Activated naive CD4-positive, alpha-beta T cell treated with anti-CD3 and anti-CD28 coated beads for 36 hours (primary cell): Measurements from ENCODE around the gene ZNF227. TPM values are rescaled to one million over a fixed set of nuclear protein-coding genes. Genes with fewer than 3 reads are reported as not detected.
A peak's percentile ranks its signal among the peaks of the same experiment; 100 is the strongest.
"Not testable (repeated sequence)": the region's sequence is repeated elsewhere in the genome, so short reads cannot be mapped to it uniquely, and the experiment has no call there.

Source experiments
- CTCF ChIA-PET: fragments of 350-600 bp; sonication (Branson Sonifier 250); formaldehyde crosslinking; loops from one replicate; lab custom pipeline; 2021; ENCODE audit warnings: antibody characterized with exemption; lab: Charles Lee
- DNase-seq: peaks from one replicate; pipeline ENCODE4 v3.0.0-alpha.2; 2020
- H3K27ac Mint-ChIP-seq: one replicate; pipeline ENCODE4 v1.8.0; 2021; ENCODE audit warnings: mild to moderate bottlenecking, mixed read lengths
- H3K27me3 Mint-ChIP-seq: one replicate; pipeline ENCODE4 v1.8.0; 2021; ENCODE audit warnings: low read depth, mixed read lengths
- H3K36me3 Mint-ChIP-seq: one replicate; pipeline ENCODE4 v1.8.0; 2021; ENCODE audit warnings: low read depth, mixed read lengths
- H3K4me1 Mint-ChIP-seq: one replicate; pipeline ENCODE4 v1.8.0; 2021; ENCODE audit warnings: low read depth, mixed read lengths
- H3K4me3 Mint-ChIP-seq: one replicate; pipeline ENCODE4 v1.8.0; 2021; ENCODE audit warnings: mild to moderate bottlenecking, moderate library complexity, mixed read lengths
- H3K9me3 Mint-ChIP-seq: one replicate; pipeline ENCODE4 v1.8.0; 2021; ENCODE audit warnings: mixed read lengths
- intact Hi-C: fragments of 100-400 bp; cut with micrococcal nuclease; formaldehyde crosslinking; loops from one replicate; pipeline ENCODE4 v1.15.1; 2023
- total RNA-seq, 2 experiments: library from RNA; stranded (reverse); gene quantifications; one replicate each; pipeline ENCODE4 v1.2.3, GENCODE V29; 2021

The ZNF227 gene
- total RNA-seq, 2 experiments from 2014 or later: 17.9 to 19.4 TPM

- DNase-seq: no peak
- H3K4me3 Mint-ChIP-seq: no peak overlapping the region
- H3K9me3 Mint-ChIP-seq: peaks cover 20% of the 10 kb centered on the region
- H3K36me3 Mint-ChIP-seq: peaks cover 3% of the 10 kb centered on the region
- intact Hi-C loops: no loop called here
- peaks cover 6% of the 10 kb centered on the region for H3K27me3 Mint-ChIP-seq
- CTCF ChIA-PET: no interaction called here
- H3K27ac Mint-ChIP-seq: no peak overlapping the region
- H3K4me1 Mint-ChIP-seq: peaks cover 5% of the 10 kb centered on the region
These were observed 9.4 kb upstream of the ZNF227 start for GRCh38 chr19:44202974-44203373.

- H3K4me3 Mint-ChIP-seq, H3K4me1 Mint-ChIP-seq, DNase-seq, H3K27ac Mint-ChIP-seq, H3K27me3 Mint-ChIP-seq, H3K36me3 Mint-ChIP-seq, CTCF ChIA-PET, intact Hi-C loops: not testable (repeated sequence)
- peaks cover 19% of the 10 kb centered on the region for H3K9me3 Mint-ChIP-seq
These were observed 8.5 kb upstream of the ZNF227 start for GRCh38 chr19:44203877-44204276.

- H3K4me3 Mint-ChIP-seq: no peak overlapping the region
- H3K36me3 Mint-ChIP-seq: peaks cover 2% of the 10 kb centered on the region
- H3K4me1 Mint-ChIP-seq: peaks cover 5% of the 10 kb centered on the region
- H3K27ac Mint-ChIP-seq: no peak overlapping the region
- intact Hi-C loops: no loop called here
- peaks cover 19% of the 10 kb centered on the region for H3K9me3 Mint-ChIP-seq
- DNase-seq: no peak
- peaks cover 6% of the 10 kb centered on the region for H3K27me3 Mint-ChIP-seq
- CTCF ChIA-PET: no interaction called here
These were observed 7.6 kb upstream of the ZNF227 start for GRCh38 chr19:44204772-44205171.

- H3K9me3 Mint-ChIP-seq: peaks cover 19% of the 10 kb centered on the region
- DNase-seq: peak; percentile 87
- peaks cover 5% of the 10 kb centered on the region for H3K4me1 Mint-ChIP-seq
- H3K36me3 Mint-ChIP-seq: peaks cover 2% of the 10 kb centered on the region
- intact Hi-C loops: loop anchor here (1.0 kb wide), 4 partner anchors 42 to 273 kb away; partner anchors contain the start of genes ZNF225, ZNF226 and ZNF284
- H3K4me3 Mint-ChIP-seq: peak overlapping the region; percentile 80
- peak overlapping the region; percentile 63 for H3K27ac Mint-ChIP-seq
- H3K27me3 Mint-ChIP-seq: peaks cover 3% of the 10 kb centered on the region
- CTCF ChIA-PET: no interaction called here
These were observed 5.1 kb upstream of the ZNF227 start for GRCh38 chr19:44207126-44207803.

GRCh38 chr19:44212866-44213346 is 574 bp downstream of the ZNF227 start:
- peak overlapping the region; percentile 88 for H3K4me3 Mint-ChIP-seq
- no peaks in the 10 kb centered on the region for H3K27me3 Mint-ChIP-seq
- peak; percentile 18 for DNase-seq
- intact Hi-C loops: loop anchor here (1.0 to 5.0 kb wide), 6 partner anchors 72 to 386 kb away; partner anchors contain the start of genes ZNF224, ZNF234, ZNF235 and ZNF283
- CTCF ChIA-PET: interaction anchor here (0.7 kb wide), 1 partner anchor 463 kb away, joined by 4 read pairs; no protein-coding TSS in a partner anchor
- peak overlapping the region; percentile 89 for H3K27ac Mint-ChIP-seq
- peaks cover 15% of the 10 kb centered on the region for H3K4me1 Mint-ChIP-seq
- H3K36me3 Mint-ChIP-seq: peaks cover 41% of the 10 kb centered on the region
- H3K9me3 Mint-ChIP-seq: peaks cover 11% of the 10 kb centered on the region

- intact Hi-C loops, H3K4me3 Mint-ChIP-seq, H3K27ac Mint-ChIP-seq, H3K27me3 Mint-ChIP-seq, DNase-seq, H3K4me1 Mint-ChIP-seq, CTCF ChIA-PET: not testable (repeated sequence)
- H3K9me3 Mint-ChIP-seq: peaks cover 22% of the 10 kb centered on the region
- peaks cover 67% of the 10 kb centered on the region for H3K36me3 Mint-ChIP-seq
These were observed 7.6 kb downstream of the ZNF227 start for GRCh38 chr19:44219926-44220325.

- CTCF ChIA-PET, DNase-seq, H3K4me1 Mint-ChIP-seq, H3K4me3 Mint-ChIP-seq, H3K27me3 Mint-ChIP-seq, H3K27ac Mint-ChIP-seq, intact Hi-C loops: not testable (repeated sequence)
- H3K9me3 Mint-ChIP-seq: peaks cover 27% of the 10 kb centered on the region
- H3K36me3 Mint-ChIP-seq: peaks cover 67% of the 10 kb centered on the region
These were observed 8.4 kb downstream of the ZNF227 start for GRCh38 chr19:44220761-44221160.

GRCh38 chr19:44221291-44221690 is 9.0 kb downstream of the ZNF227 start:
- H3K27me3 Mint-ChIP-seq, intact Hi-C loops, DNase-seq, H3K4me1 Mint-ChIP-seq, H3K27ac Mint-ChIP-seq, H3K4me3 Mint-ChIP-seq, CTCF ChIA-PET: not testable (repeated sequence)
- H3K9me3 Mint-ChIP-seq: peaks cover 28% of the 10 kb centered on the region
- peaks cover 68% of the 10 kb centered on the region for H3K36me3 Mint-ChIP-seq

GRCh38 chr19:44228318-44228717 is 16.0 kb downstream of the ZNF227 start:
- DNase-seq: no peak
- Mint-ChIP-seq H3K27ac (no peak overlapping the region), H3K4me1 (no peaks in the 10 kb centered on the region), H3K27me3 (no peaks in the 10 kb centered on the region), H3K36me3 (peaks cover 89% of the 10 kb centered on the region), H3K9me3 (peaks cover 57% of the 10 kb centered on the region), H3K4me3 (no peak overlapping the region)
- CTCF ChIA-PET: no interaction called here
- intact Hi-C loops: no loop called here

GRCh38 chr19:44232867-44233266 is 20.5 kb downstream of the ZNF227 start:
- Mint-ChIP-seq H3K4me3 (no peak overlapping the region), H3K36me3 (peaks cover 92% of the 10 kb centered on the region), H3K27ac (no peak overlapping the region), H3K27me3 (no peaks in the 10 kb centered on the region), H3K9me3 (peaks cover 73% of the 10 kb centered on the region), H3K4me1 (no peaks in the 10 kb centered on the region)
- intact Hi-C loops: no loop called here
- no peak for DNase-seq
- CTCF ChIA-PET: interaction anchor here (0.6 kb wide), 1 partner anchor 589 kb away, joined by 5 read pairs; no protein-coding TSS in a partner anchor

GRCh38 chr19:44236384-44236783 is 24.1 kb downstream of the ZNF227 start:
- no peak overlapping the region for H3K27ac Mint-ChIP-seq
- H3K4me1 Mint-ChIP-seq: no peaks in the 10 kb centered on the region
- peaks cover 75% of the 10 kb centered on the region for H3K36me3 Mint-ChIP-seq
- H3K9me3 Mint-ChIP-seq: peaks cover 70% of the 10 kb centered on the region
- CTCF ChIA-PET: no interaction called here
- DNase-seq: no peak
- no peaks in the 10 kb centered on the region for H3K27me3 Mint-ChIP-seq
- intact Hi-C loops: no loop called here
- no peak overlapping the region for H3K4me3 Mint-ChIP-seq

GRCh38 chr19:44252332-44252731 is 40.0 kb downstream of the ZNF227 start:
- CTCF ChIA-PET, intact Hi-C loops, DNase-seq, H3K4me3 Mint-ChIP-seq, H3K4me1 Mint-ChIP-seq, H3K27me3 Mint-ChIP-seq, H3K27ac Mint-ChIP-seq: not testable (repeated sequence)
- Mint-ChIP-seq H3K36me3 (peaks cover 60% of the 10 kb centered on the region), H3K9me3 (peaks cover 75% of the 10 kb centered on the region)

GRCh38 chr19:44253392-44253791 is 41.1 kb downstream of the ZNF227 start:
- Mint-ChIP-seq H3K36me3 (peaks cover 63% of the 10 kb centered on the region), H3K9me3 (peaks cover 81% of the 10 kb centered on the region)
- CTCF ChIA-PET, H3K27ac Mint-ChIP-seq, H3K4me3 Mint-ChIP-seq, DNase-seq, intact Hi-C loops, H3K27me3 Mint-ChIP-seq, H3K4me1 Mint-ChIP-seq: not testable (repeated sequence)
